ENCODE results near the gene PFDN1.

The PFDN1 gene

GRCh38 chr5:140259500-140259899 lies 43.4 kb downstream of the PFDN1 start:
- DNase-seq (ENCODE audit: low read depth in 2 of 2): no peak

GRCh38 chr5:140258873-140259272 lies 44.0 kb downstream of the PFDN1 start:
- no peak for DNase-seq (ENCODE audit: low read depth in 2 of 2)

- DNase-seq (ENCODE audit: low read depth in 2 of 2): no peak
Observed at GRCh38 chr5:140258016-140258415, 44.9 kb downstream of the PFDN1 start.

- no peak for DNase-seq (ENCODE audit: low read depth in 2 of 2)
Observed at GRCh38 chr5:140256726-140257125, 46.2 kb downstream of the PFDN1 start.

GRCh38 chr5:140255460-140256157 lies 47.3 kb downstream of the PFDN1 start:
- no peak for DNase-seq (ENCODE audit: low read depth in 2 of 2)

GRCh38 chr5:140253985-140254384 lies 48.9 kb downstream of the PFDN1 start:
- no peak for DNase-seq (ENCODE audit: low read depth in 2 of 2)

GRCh38 chr5:140252470-140253126 lies 50.3 kb downstream of the PFDN1 start:
- DNase-seq (ENCODE audit: low read depth in 2 of 2): no peak

- DNase-seq (ENCODE audit: low read depth in 2 of 2): peak; percentile 29 to 49
Observed at GRCh38 chr5:140251527-140251973, 51.4 kb downstream of the PFDN1 start.

GRCh38 chr5:140250386-140250785 lies 52.5 kb downstream of the PFDN1 start:
- no peak for DNase-seq (ENCODE audit: low read depth in 2 of 2)

GRCh38 chr5:140249536-140249935 lies 53.4 kb downstream of the PFDN1 start:
- DNase-seq (ENCODE audit: low read depth in 2 of 2): no peak

- DNase-seq (ENCODE audit: low read depth in 2 of 2): no peak
Observed at GRCh38 chr5:140248414-140248813, 54.5 kb downstream of the PFDN1 start.

- no peak for DNase-seq (ENCODE audit: low read depth in 2 of 2)
Observed at GRCh38 chr5:140246378-140247122, 56.4 kb downstream of the PFDN1 start.

- DNase-seq (ENCODE audit: low read depth in 2 of 2): no peak
Observed at GRCh38 chr5:140245926-140246325, 57.0 kb downstream of the PFDN1 start.

GRCh38 chr5:140245341-140245740 lies 57.6 kb downstream of the PFDN1 start:
- no peak for DNase-seq (ENCODE audit: low read depth in 2 of 2)

GRCh38 chr5:140244525-140245025 lies 58.3 kb downstream of the PFDN1 start:
- peak; percentile 67 to 77 for DNase-seq (ENCODE audit: low read depth in 2 of 2)

- no peak for DNase-seq (ENCODE audit: low read depth in 2 of 2)
Observed at GRCh38 chr5:140243706-140244250, 59.1 kb downstream of the PFDN1 start.

- no peak for DNase-seq (ENCODE audit: low read depth in 2 of 2)
Observed at GRCh38 chr5:140242890-140243585, 59.9 kb downstream of the PFDN1 start.

GRCh38 chr5:140242099-140242498 lies 60.8 kb downstream of the PFDN1 start:
- no peak for DNase-seq (ENCODE audit: low read depth in 2 of 2)

GRCh38 chr5:140240987-140241706 lies 61.8 kb downstream of the PFDN1 start:
- no peak for DNase-seq (ENCODE audit: low read depth in 2 of 2)

GRCh38 chr5:140239939-140240700 lies 62.8 kb downstream of the PFDN1 start:
- peak; percentile 50 to 61 for DNase-seq (ENCODE audit: low read depth in 2 of 2)

All from activated CD4-positive, alpha-beta T cell treated with anti-CD3 and anti-CD28 coated beads for 24 hours (primary cell).